PC-9 (cell line): Measurements from ENCODE around the gene GCLC. TPM values are rescaled to one million over a fixed set of nuclear protein-coding genes. Genes with fewer than 3 reads are reported as not detected.

Experiments used
- BruUV-seq: library from RNA; stranded (reverse); fragments of 400-500 nt; replicated peaks from 2 replicates; lab custom pipeline; 2021; lab: Mats Ljungman, UMichigan
- CTCF ChIA-PET: fragments of 300-600 bp; sonication (Branson Sonifier 250); formaldehyde crosslinking; loops from one replicate; lab custom pipeline; 2022; ENCODE audit warnings: antibody characterized with exemption; lab: Charles Lee
- POLR2A ChIA-PET: fragments of 300-600 bp; sonication (Branson Sonifier 250); formaldehyde crosslinking; loops from one replicate; lab custom pipeline; 2022; ENCODE audit warnings: antibody characterized with exemption; ENCODE audit not compliant: unreplicated experiment; lab: Charles Lee
- DNase-seq, 2 experiments: peaks; one replicate each; pipeline versions ENCODE4 v3.0.0 to v3.0.0-alpha.2; 2015 to 2022; ENCODE audit warnings: mixed read lengths in 1 of 2
- H2AFZ ChIP-seq: fragments of 200-600 bp; sonication (generic); 2 replicates; pipeline ENCODE4 v1.8.1; 2017; ENCODE audit warnings: antibody characterized with exemption
- H3F3A ChIP-seq: fragments of 200-600 bp; sonication (generic); 2 replicates; pipeline ENCODE4 v1.8.1; 2017; ENCODE audit warnings: antibody characterized with exemption, mild to moderate bottlenecking, low read depth; ENCODE audit not compliant: insufficient read depth
- H3K27ac ChIP-seq: fragments of 200-600 bp; sonication (generic); 2 replicates; pipeline ENCODE4 v1.6.1; 2016; ENCODE audit warnings: mixed run types
- H3K27me3 ChIP-seq: fragments of 200-600 bp; sonication (generic); 2 replicates; pipeline ENCODE4 v1.6.1; 2016; ENCODE audit warnings: low read depth, mixed run types; ENCODE audit not compliant: insufficient read depth
- H3K36me3 ChIP-seq: fragments of 200-600 bp; sonication (generic); 2 replicates; pipeline ENCODE4 v1.6.1; 2016; ENCODE audit warnings: low read depth, mixed run types
- H3K4me1 ChIP-seq: fragments of 200-600 bp; sonication (generic); replicated peaks from 2 replicates; pipeline ENCODE4 v1.6.1; 2016; ENCODE audit warnings: mixed run types; ENCODE audit not compliant: insufficient read depth
- H3K4me2 ChIP-seq: fragments of 200-600 bp; sonication (generic); 2 replicates; pipeline ENCODE4 v1.6.1; 2017; ENCODE audit warnings: mixed run types
- H3K4me3 ChIP-seq: fragments of 200-600 bp; sonication (generic); 2 replicates; pipeline ENCODE4 v1.6.1; 2016; ENCODE audit warnings: mixed run types
- H3K79me2 ChIP-seq: fragments of 200-600 bp; sonication (generic); 2 replicates; pipeline ENCODE4 v1.6.1; 2017; ENCODE audit warnings: low read depth, mixed run types
- H3K9me2 ChIP-seq: fragments of 200-600 bp; sonication (generic); 2 replicates; pipeline ENCODE4 v1.8.1; 2017; ENCODE audit warnings: mild to moderate bottlenecking; ENCODE audit not compliant: insufficient read depth
- H3K9me3 ChIP-seq: fragments of 200-600 bp; sonication (generic); 2 replicates; pipeline ENCODE4 v1.8.1; 2016; ENCODE audit warnings: low read depth; ENCODE audit not compliant: insufficient read depth
- H4K20me1 ChIP-seq: fragments of 200-600 bp; sonication (generic); 2 replicates; pipeline ENCODE4 v1.8.1; 2017; ENCODE audit not compliant: insufficient read depth
- CTCF ChIP-seq: fragments of 200-600 bp; sonication (generic); conservative IDR thresholded peaks from 2 replicates; pipeline ENCODE4 v1.6.1; 2017; ENCODE audit warnings: mixed run types, antibody characterized with exemption, mild to moderate bottlenecking, moderate library complexity
- EZH2 ChIP-seq: fragments of 200-600 bp; sonication (generic); IDR thresholded peaks from 2 replicates; pipeline ENCODE4 v1.8.0; 2017; ENCODE audit warnings: antibody characterized with exemption, low read depth
- intact Hi-C: fragments of 100-400 bp; cut with micrococcal nuclease; formaldehyde crosslinking; loops from one replicate; pipeline ENCODE4 v1.10.0; 2022; ENCODE audit not compliant: unreplicated experiment
- total RNA-seq: library from RNA; stranded (reverse); gene quantifications from 2 replicates; pipeline ENCODE4 v1.2.3, GENCODE V29; 2021

GCLC gene
- total RNA-seq, 1 experiment from 2014 or later, result 213 TPM

DNA sequence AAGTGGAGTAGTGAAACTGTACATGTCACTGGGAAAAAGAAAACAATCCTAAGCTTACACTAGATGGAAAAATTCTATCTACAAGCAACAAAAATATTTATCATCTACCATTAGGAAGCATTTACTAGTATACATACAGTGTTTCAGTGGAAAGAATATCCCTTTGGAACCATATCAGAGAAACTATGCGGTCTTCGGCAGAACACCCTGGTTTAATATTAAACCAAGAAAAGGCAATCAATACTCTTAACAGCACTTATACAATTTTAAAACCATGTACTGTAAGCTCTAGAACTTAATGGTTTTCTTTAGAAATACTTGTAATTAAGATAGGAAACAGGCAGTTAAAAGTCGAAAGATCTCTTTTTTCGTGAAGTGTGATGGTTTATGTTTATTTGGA, 32.3 kb downstream of the GCLC start:
- intact Hi-C loops, result no loop called here
- H3K36me3 ChIP-seq, result peaks cover 76% of the 10 kb centered on the region
- no peak overlapping the region for H3K27ac ChIP-seq
- H3K27me3 ChIP-seq, result no peaks in the 10 kb centered on the region
- ChIA-PET POLR2A (no interaction called here), CTCF (no interaction called here)
- peaks cover 60% of the 10 kb centered on the region for H3F3A ChIP-seq
- H3K4me3 ChIP-seq, result no peak overlapping the region
- H2AFZ ChIP-seq, result no peak overlapping the region
- peak in 1 of 2 experiments; percentile 32 for DNase-seq
- BruUV-seq, result no TSS peak
- H4K20me1 ChIP-seq, result peaks cover 28% of the 10 kb centered on the region
- no peaks in the 10 kb centered on the region for H3K9me2 ChIP-seq
- peaks cover 5% of the 10 kb centered on the region; the same call in 1 of the 2 replicates for H3K4me1 ChIP-seq
- H3K9me3 ChIP-seq, result no peaks in the 10 kb centered on the region
- H3K79me2 ChIP-seq, result peaks cover 48% of the 10 kb centered on the region
- TF ChIP-seq CTCF (no peak), EZH2 (no peak)
- no peak overlapping the region for H3K4me2 ChIP-seq

- Histone ChIP-seq H3K36me3 (peaks cover 86% of the 10 kb centered on the region), H3K4me2 (no peak overlapping the region), H3K4me3 (no peak overlapping the region), H2AFZ (no peak overlapping the region), H3K9me2 (no peaks in the 10 kb centered on the region), H3K27me3 (no peaks in the 10 kb centered on the region), H3K27ac (no peak overlapping the region), H3K79me2 (peaks cover 32% of the 10 kb centered on the region), H4K20me1 (peaks cover 17% of the 10 kb centered on the region), H3F3A (peaks cover 55% of the 10 kb centered on the region), H3K4me1 (no peaks in the 10 kb centered on the region), H3K9me3 (no peaks in the 10 kb centered on the region)
- DNase-seq, result no peak
- CTCF ChIA-PET, result no interaction called here
- intact Hi-C loops, result no loop called here
- BruUV-seq, result no TSS peak
- no peak for TF ChIP-seq EZH2
- TF ChIP-seq CTCF, result no peak
- POLR2A ChIA-PET, result interaction anchor here (0.6 kb wide), 1 partner anchor 319 kb away, joined by 3 read pairs; no protein-coding TSS in a partner anchor
These were observed 34.2 kb downstream of the GCLC start for GRCh38 chr6:53510746-53511145.

DNA sequence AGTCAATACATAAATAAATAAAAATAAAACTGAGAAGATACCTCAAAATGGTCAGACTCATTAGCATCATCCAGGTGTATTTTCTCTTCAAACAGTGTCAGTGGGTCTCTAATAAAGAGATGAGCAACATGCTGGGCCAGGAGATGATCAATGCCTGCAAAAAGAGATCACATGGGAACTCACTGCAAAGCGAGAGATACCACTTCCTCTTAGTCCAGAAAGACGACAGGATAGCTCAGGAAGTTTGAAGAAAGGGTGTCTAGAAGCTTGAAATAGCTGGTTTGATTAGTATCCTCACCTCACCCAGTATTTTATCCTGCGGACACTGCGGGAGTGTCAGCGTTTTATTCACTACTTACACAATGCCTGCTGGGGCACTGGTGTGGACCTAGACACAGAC, 38.0 kb downstream of the GCLC start:
- Histone ChIP-seq H3K4me1 (no peaks in the 10 kb centered on the region), H4K20me1 (peaks cover 4% of the 10 kb centered on the region), H3K36me3 (peaks cover 84% of the 10 kb centered on the region), H2AFZ (no peak overlapping the region), H3K27me3 (no peaks in the 10 kb centered on the region), H3F3A (peaks cover 62% of the 10 kb centered on the region), H3K27ac (no peak overlapping the region), H3K9me3 (no peaks in the 10 kb centered on the region), H3K9me2 (no peaks in the 10 kb centered on the region), H3K4me2 (no peak overlapping the region), H3K4me3 (no peak overlapping the region), H3K79me2 (0 out of 2 replicates have a peak, but pooled peaks cover 7% of the 10 kb centered on the region)
- ChIA-PET CTCF (no interaction called here), POLR2A (interaction anchor here (0.6 to 0.7 kb wide), 2 partner anchors 410 to 430 kb away, joined by 4 to 5 read pairs; no protein-coding TSS in a partner anchor)
- TF ChIP-seq CTCF (no peak), EZH2 (no peak)
- no TSS peak for BruUV-seq
- intact Hi-C loops, result no loop called here
- no peak for DNase-seq
